GM10266 (cell line): ENCODE measurements around the gene STXBP5.

Source experiments
- DNase-seq: peaks from one replicate; pipeline ENCODE4 v3.0.0; 2012; ENCODE audit errors: extremely low spot score
- TF ChIP-seq, protein P1 (sequence below): IDR thresholded peaks from 2 replicates; pipeline ENCODE4 v1.5.1; 2012; ENCODE audit warnings: mild to moderate bottlenecking, low read depth; ENCODE audit not compliant: control insufficient read depth, insufficient read depth; ENCODE audit errors: missing control alignments

STXBP5 gene

DNA sequence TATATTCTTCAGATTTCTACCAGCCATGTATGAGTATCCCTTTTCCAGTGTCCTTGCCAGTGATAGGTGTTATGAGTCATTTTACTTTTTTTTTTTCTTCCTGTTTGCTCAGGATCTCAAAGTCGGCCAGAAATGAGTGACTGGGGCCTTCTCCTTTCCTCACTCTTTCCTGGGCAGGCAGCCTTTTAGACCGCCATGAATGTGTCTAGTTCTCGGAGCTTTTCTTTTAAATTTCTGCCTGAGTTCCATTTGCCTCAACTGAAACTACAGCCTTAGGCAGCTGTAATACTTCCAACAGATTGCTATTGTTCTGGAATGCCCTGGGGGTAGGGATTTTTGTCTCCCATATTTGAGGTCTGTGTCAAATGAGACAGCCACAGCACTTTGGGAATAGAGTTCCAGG is 83.7 kb downstream of the STXBP5 start:
- TF ChIP-seq, protein P1, sequence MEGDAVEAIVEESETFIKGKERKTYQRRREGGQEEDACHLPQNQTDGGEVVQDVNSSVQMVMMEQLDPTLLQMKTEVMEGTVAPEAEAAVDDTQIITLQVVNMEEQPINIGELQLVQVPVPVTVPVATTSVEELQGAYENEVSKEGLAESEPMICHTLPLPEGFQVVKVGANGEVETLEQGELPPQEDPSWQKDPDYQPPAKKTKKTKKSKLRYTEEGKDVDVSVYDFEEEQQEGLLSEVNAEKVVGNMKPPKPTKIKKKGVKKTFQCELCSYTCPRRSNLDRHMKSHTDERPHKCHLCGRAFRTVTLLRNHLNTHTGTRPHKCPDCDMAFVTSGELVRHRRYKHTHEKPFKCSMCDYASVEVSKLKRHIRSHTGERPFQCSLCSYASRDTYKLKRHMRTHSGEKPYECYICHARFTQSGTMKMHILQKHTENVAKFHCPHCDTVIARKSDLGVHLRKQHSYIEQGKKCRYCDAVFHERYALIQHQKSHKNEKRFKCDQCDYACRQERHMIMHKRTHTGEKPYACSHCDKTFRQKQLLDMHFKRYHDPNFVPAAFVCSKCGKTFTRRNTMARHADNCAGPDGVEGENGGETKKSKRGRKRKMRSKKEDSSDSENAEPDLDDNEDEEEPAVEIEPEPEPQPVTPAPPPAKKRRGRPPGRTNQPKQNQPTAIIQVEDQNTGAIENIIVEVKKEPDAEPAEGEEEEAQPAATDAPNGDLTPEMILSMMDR, result no peak
- no peak for DNase-seq

DNA sequence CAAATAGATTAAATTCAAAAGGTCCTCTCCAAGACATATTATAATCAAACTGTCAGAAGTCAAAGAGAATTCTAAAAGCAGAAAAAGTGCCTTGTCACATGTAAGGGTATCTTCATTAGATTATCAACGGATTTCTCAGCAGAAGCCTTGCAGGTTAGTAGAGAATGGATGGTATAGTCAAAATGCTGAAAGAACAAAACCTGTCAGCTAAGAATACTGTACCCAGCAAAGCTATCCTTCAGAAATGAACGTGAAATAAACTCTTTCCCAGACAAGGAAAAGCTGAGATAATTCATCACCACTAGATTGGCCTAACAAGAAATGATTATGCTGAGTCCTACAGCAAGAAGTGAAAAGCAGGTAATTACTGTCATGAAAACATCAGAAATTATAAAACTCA is 92.9 kb downstream of the STXBP5 start:
- TF ChIP-seq, protein P1, result no peak
- DNase-seq, result no peak

DNA sequence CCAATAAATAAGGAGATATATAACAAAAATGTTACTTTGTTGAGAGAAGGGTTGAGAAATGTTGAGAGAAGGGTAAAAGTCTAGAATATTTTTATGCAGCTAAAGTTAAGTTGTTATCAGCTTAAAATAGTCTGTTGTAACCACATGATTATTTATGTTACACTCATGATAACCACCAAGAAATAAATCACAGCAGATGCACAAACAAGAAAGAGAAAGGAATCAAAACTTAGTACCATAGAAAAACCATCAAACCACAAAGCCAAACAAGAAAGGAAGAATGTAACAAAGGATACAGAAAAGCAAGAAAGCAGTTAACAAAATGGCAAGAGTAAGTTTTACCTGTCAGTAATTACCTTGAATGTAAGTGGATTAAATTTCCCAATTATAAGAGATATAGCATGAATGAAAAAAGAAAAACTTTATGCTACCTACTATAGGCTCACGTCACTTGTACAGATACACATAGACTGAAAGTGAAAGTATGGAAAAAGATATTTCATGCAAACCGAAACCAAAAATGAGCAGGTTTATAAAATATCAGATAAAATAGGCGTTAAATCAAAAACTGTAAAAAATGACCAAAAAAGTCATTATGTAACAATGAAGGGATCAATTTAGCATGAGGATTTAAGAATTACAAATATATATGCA is 93.6 kb downstream of the STXBP5 start:
- TF ChIP-seq, protein P1, result no peak
- DNase-seq, result no peak

DNA sequence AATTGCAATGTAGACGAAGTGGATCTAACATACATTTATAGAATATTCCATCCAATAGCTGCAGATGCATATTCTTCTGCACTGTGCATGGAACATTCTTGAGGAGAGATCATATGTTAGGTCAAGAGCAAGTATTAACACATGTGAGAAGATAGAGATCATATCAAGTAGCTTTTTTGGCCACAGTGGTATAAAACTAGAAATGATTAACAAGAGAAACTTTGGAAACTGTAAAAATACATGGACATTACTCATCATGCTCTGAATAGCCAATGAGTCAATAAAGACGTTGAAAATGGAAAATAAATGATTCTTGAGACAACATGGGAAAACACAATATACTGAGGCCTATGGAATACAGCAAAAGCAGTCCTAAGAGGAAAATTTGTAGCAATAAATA is 94.2 kb downstream of the STXBP5 start:
- no peak for DNase-seq
- TF ChIP-seq, protein P1, result no peak

DNA sequence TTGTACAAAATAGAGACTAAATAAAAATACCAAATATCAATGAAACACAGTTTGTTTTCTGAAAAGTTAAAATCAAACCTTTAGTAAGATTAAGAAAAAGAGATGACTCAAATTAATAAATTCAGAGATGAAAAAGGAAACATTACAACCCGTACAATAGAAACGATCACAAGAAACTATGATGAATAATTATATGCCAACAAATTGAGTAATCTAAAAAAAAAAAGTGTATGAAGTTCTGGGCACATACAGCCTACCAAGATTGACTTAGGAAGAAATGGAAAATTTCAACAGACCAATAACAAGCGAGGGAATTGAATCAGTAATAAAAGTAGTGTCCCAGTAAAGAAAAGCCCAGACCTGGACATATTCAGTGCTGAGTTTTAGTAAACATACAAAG is 94.8 kb downstream of the STXBP5 start:
- TF ChIP-seq, protein P1, result no peak
- no peak for DNase-seq

DNA sequence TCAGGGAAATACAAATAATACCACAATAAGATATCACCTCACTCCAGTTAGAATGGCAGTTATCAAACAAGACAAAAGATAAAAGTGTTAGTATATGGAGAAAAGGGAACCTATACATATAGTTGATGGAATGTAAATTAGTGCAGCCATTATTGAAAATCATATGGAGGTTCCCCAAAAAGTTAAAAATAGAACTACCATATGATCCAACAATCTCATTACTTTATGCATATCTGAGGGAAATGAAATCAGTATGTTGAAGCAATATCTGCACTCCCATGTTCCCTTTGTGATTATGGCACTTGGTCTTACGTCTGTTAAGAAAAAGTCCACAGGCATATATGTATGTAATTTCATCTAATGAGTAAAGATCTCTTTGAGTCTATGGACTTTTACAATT is 96.9 kb downstream of the STXBP5 start:
- no peak for DNase-seq
- TF ChIP-seq, protein P1, result no peak

DNA sequence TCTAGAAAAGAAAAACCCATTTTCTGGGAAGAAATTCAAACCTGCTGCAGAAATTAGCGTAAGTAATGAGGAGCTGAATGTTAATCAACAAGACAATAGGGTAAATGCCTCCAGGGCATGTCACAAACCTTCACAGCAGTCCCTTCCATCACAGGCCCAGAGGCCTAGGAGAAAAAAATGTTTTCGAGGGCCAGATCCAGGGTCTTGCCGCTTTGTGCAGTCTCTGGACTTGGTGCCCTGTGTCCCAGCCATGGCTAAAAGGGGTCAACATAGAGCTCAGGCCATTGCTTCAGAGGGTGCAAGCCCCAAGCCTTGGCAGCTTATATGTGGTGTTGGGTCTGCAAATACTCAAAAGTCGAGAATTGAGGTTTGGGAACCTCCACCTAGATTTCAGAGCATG is 99.8 kb downstream of the STXBP5 start:
- DNase-seq, result no peak
- TF ChIP-seq, protein P1, result no peak
